ENCODE data around the gene HADHA. TPM values are rescaled to one million over a fixed set of nuclear protein-coding genes. Genes with fewer than 3 reads are reported as not detected.

HADHA gene
- total and polyA plus RNA-seq, 2 donors (not counting 3 experiments of a cell fraction or from before 2014, with no cell fraction given): 79.4 to 158 TPM

- dilution Hi-C loops (cut with MboI; ENCODE audit: extremely low pct_ligation_motif_present, low sequenced_read_pairs): no loop called here
- Histone ChIP-seq H2AFZ (ENCODE audit: low read depth, low read length) (no peak overlapping the region), H3K4me2 (ENCODE audit: insufficient read depth, low read length) (no peak overlapping the region), H3K36me3 (ENCODE audit: control insufficient read depth in 2 of 2, extremely low read depth in 1 of 2, insufficient read depth in 2 of 2, low read length in 2 of 2) (no peaks in the 10 kb centered on the region), H3K27ac (ENCODE audit: insufficient read depth, low read depth, low read length) (no peak overlapping the region), H3K27me3 (ENCODE audit: control insufficient read depth in 2 of 2, insufficient read depth in 2 of 2, low read length in 2 of 2) (peaks cover 0 to 3% of the 10 kb centered on the region in 2 experiments), H4K20me1 (replicated peaks; ENCODE audit: control insufficient read depth, extremely low read depth, insufficient read depth, low read length) (no peaks in the 10 kb centered on the region), H3K9me3 (replicated peaks; ENCODE audit: control insufficient read depth, insufficient read depth, low read length) (no peaks in the 10 kb centered on the region), H3K79me2 (ENCODE audit: control insufficient read depth, insufficient read depth, low read length) (no peaks in the 10 kb centered on the region), H3K4me1 (ENCODE audit: control insufficient read depth, extremely low read depth, insufficient read depth, low read length) (no peaks in the 10 kb centered on the region), H3K9ac (replicated peaks; ENCODE audit: extremely low read depth, insufficient read depth, low read length) (no peak overlapping the region), H3K4me3 (replicated peaks in 1 of 3; ENCODE audit: insufficient read depth in 1 of 3, low read depth in 1 of 3, low read length in 3 of 3) (no peak overlapping the region), H3K9me1 (replicated peaks; ENCODE audit: control insufficient read depth, extremely low read depth, insufficient read depth, low read length) (no peaks in the 10 kb centered on the region)
- no TSS peak for BruUV-seq (replicated peaks)
- DNase-seq (ENCODE audit: low read depth, low spot score) (no peak), FAIRE-seq (no peak)
- CTCF ChIA-PET: no interaction called here
- POLR2A ChIA-PET: no interaction called here
- intact Hi-C loops (cut with micrococcal nuclease): no loop called here
- TF ChIP-seq CTCF (IDR thresholded peaks at IDR 0.05; ENCODE audit: extremely low read depth in 1 of 2, insufficient read depth in 1 of 2, low read depth in 1 of 2, low read length in 2 of 2): no peak
- no peak for TF ChIP-seq GATA2 (IDR thresholded peaks at IDR 0.05; ENCODE audit: insufficient read depth, insufficient read length, low read depth, low read length)
- TF ChIP-seq FOS (IDR thresholded peaks at IDR 0.05; ENCODE audit: borderline replicate concordance, insufficient read depth, low read length): no peak
- no peak for TF ChIP-seq MYC (IDR thresholded peaks at IDR 0.05; ENCODE audit: low read depth, low read length)
- TF ChIP-seq POLR2AphosphoS5 (IDR thresholded peaks at IDR 0.05; ENCODE audit: insufficient read depth, low read depth, low read length): no peak
- TF ChIP-seq POLR2A (IDR thresholded peaks at IDR 0.05; ENCODE audit: low read depth, low read length): no peak
- TF ChIP-seq EZH2 (IDR thresholded peaks at IDR 0.05; ENCODE audit: borderline replicate concordance, low read depth, low read length, severe bottlenecking): no peak
- no peak for TF ChIP-seq JUN (IDR thresholded peaks at IDR 0.05; ENCODE audit: borderline replicate concordance, insufficient read depth, insufficient read length, low read depth)
- no peak for TF ChIP-seq MAX (IDR thresholded peaks at IDR 0.05; ENCODE audit: insufficient read depth, insufficient read length)
Measured at GRCh38 chr2:26162963-26163362, 81.5 kb downstream of the HADHA start.
